H1 (cell line): ENCODE measurements around the gene ABHD4.
"Not testable (repeated sequence)": the region's sequence is repeated elsewhere in the genome, so short reads cannot be mapped to it uniquely, and the experiment has no call there.

ENCODE experiments used
- EP300 ChIP-seq, 2 experiments: IDR thresholded peaks; 1 replicate in 1 of 2; 2 replicates in 1 of 2; pipeline ENCODE4 v1.6.1; 2011 to 2012; ENCODE audit warnings: low read depth in 2 of 2, low read length in 2 of 2, mild to moderate bottlenecking in 2 of 2, borderline replicate concordance in 1 of 2, inconsistent platforms in 1 of 2, moderate library complexity in 1 of 2
- EZH2 ChIP-seq: fragments of 200-600 bp; sonication (generic); IDR thresholded peaks from 2 replicates; pipeline ENCODE4 v1.7.1; 2012; ENCODE audit warnings: low read depth, mild to moderate bottlenecking, moderate library complexity, low read length, inconsistent platforms; ENCODE audit not compliant: severe bottlenecking

GRCh38 chr14:22587677-22588422 is 10.2 kb upstream of the ABHD4 start:
- TF ChIP-seq EP300 (IDR thresholded peaks at IDR 0.05; ENCODE audit: borderline replicate concordance in 1 of 2, low read depth in 2 of 2, low read length in 2 of 2); EZH2: not testable (repeated sequence)
